Jurkat, Clone E6-1 (cell line): Measurements from ENCODE around the gene WBP1. TPM values are rescaled to one million over a fixed set of nuclear protein-coding genes. Genes with fewer than 3 reads are reported as not detected.
"Not testable (repeated sequence)": the region's sequence is repeated elsewhere in the genome, so short reads cannot be mapped to it uniquely, and the experiment has no call there.

Experiments used
- DNase-seq: peaks from one replicate; pipeline ENCODE4 v3.0.0-alpha.2; 2011; ENCODE audit warnings: low read depth, low spot score
- H3K4me3 ChIP-seq: 2 replicates; pipeline ENCODE4 v1.5.1; 2011; ENCODE audit warnings: mild to moderate bottlenecking, low read length, control low read depth, moderate library complexity
- polyA plus RNA-seq: library from polyadenylated mRNA; unstranded; fragments of >200 nt; gene quantifications from one replicate; pipeline ENCODE4 v1.2.1, GENCODE V29; 2012; ENCODE audit warnings: missing spikeins; ENCODE audit not compliant: insufficient read length, insufficient read depth

WBP1 gene
- polyA plus RNA-seq: 88.4 TPM

DNA sequence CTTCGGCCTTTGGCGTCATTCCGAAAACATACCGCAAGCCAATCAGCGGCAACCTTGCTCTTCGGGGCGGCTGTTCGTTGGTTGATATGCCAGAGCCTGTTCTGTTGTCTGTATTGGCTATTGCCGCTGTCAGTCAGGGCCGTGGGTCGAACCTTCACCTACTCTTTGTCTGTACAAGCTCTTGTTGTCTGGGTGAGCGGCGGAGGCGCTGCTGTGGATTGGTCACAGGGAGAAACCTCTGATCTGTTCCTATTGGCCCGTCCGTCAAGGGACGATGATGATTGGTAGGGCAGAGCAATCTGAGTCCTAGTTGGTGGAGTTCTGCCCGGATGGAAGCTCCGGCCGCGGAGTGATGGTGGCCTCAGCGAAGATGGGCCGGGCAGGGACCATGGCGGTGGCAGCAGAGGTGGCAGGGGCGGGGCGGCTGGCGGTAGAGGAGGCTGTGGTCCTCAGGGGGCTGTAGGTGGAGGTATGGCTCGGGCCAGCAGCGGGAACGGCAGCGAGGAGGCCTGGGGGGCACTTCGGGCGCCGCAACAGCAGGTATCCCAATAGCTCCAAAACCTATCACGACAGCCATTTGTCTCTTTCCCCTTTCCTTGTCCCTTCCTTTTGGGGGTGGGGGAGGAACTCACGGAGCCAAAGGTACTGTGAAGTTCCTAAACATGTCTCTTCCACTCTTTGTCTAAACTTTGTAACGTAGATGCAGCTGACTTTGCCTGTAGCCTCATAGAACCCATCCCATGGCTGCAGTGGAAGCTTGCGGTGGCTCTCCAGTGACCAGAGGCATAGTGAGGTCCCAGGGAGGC lies at the start of gene WBP1:
Gene WBP1 (plus strand): TSS at position 307 of the 806 bp plus-strand sequence. CDS start 165 bp downstream, at position 472.
- DNase-seq: peak; percentile 100
- peak within 1 kb of the TSS; percentile 84 for H3K4me3 ChIP-seq

DNA sequence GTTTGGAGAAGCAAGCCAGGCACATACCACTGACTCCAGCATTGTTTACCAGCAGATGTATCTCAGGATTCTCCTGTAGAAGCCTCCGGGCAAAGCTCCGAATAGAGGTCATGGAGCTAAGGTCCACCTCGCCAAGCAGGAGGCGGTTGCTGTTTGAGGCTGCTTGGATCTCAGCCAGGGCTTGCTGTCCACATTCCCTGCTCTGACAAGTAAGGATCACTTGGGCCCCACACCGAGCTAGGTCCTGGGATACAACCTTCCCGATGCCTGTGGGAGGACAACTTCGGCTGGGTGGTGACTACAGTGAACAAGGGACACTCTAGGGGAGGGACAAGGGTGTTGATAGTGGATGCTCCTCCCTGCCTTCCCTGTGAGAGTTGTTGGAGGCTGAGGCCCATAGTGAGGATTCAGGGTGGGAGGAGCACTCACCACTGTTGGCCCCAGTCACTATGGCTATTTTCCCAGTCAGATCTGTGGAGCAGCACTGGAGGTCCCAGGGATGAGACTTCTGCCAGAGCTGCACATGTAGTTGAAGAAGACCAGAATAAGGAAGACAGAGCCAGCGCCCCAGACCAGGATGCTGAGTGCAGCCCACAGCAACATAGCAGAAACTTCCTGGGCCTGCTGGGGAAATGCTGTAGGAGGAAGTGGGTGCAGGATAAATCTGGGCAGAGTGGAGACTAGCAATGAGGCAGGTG lies 45.1 kb upstream of the WBP1 start:
- no peak for DNase-seq
- H3K4me3 ChIP-seq: no peak overlapping the region

GRCh38 chr2:74414441-74414840 lies 43.8 kb upstream of the WBP1 start:
- DNase-seq: no peak
- H3K4me3 ChIP-seq: no peak overlapping the region

GRCh38 chr2:74414881-74415761 lies 43.1 kb upstream of the WBP1 start:
- H3K4me3 ChIP-seq: no peak overlapping the region
- DNase-seq: no peak

DNA sequence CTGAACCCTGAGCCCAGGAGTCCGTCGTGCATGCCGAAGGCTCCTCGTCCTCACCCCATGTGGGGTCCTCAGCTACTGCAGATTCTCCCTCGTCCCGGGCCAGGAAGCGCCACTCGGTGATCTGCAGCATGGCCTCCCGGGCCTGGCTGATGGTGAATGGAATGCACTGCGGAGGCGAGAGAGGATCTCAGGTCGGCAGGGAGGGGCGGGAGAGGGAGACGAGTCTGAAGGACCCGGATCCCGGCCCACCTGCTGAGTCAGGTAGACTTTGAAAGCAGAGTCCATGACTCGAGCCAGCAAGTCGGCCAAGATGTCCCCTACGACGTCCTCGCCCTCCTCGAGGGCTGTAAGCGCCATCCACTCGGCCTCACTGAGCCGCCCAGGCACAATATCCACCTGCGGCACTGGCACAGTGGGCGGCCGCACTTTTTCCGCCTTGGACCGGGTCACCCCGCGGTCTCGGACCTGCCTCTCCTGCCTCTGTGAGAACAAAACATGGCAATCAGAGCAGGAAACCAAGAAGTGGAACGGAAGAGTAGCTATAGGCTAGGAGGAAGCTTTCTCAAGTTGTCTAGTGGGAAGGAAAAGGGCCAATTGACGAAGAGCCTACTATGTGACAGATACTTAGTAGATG lies 42.4 kb upstream of the WBP1 start:
- DNase-seq: no peak
- no peak overlapping the region for H3K4me3 ChIP-seq

DNA sequence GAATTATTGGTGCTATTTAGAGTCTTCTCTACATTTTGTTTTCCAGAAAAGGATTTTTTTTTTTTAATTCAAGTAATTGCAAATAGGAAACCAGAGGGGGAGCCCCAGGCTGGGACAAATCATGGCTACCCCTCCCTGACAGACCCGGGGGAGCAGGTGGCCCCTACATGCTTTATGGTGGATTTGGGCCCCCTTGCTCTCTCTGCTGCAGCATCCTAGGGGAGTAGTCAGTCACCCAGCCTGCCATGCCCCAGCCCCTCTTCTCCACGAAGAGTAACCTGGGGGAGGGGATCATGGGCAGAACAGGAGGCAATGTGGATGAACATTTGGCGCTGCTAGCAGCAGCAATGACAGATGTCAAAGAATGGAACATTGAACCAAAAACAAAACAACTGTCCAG lies 41.5 kb upstream of the WBP1 start:
- DNase-seq: no peak
- H3K4me3 ChIP-seq: no peak overlapping the region

DNA sequence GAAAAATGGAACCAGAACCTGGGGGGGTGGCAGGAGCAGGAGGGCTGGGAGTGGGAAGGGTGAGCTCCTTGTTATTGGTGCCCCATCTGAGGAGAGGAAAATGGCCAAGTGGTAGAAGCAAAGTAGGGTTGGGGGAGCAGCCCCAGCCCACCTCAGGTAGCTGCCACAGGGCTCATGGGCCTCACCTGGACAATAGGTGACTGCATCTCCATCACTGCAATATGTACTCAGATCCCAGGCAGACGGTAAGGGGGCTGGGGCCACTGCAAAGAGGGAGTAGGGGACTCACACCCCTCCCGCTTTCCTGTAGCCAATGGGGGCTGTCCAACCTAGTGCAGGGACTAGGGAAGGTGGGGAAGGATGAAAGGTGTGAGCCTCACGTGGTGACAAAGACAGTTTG lies 41.0 kb upstream of the WBP1 start:
- no peak overlapping the region for H3K4me3 ChIP-seq
- DNase-seq: no peak

DNA sequence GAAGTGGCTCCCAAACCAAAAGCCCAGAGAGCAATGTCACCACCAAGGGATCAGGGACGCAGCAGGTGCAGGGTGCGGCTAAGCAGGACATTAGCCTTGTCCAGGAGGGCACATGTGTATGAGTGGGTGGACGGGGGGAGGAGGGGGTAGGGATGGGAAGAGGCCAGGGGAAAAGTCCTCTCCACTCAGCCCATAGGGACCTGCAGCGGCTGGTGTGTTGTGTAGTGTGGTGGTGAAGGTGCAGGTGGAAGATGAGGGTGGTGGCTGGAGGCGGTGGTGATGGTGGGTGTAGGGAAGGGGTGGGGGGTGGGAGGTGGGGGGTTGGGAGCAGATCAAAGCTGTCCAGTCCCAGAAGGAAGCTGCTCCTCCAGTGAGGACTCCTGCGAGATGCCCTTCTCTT lies 40.5 kb upstream of the WBP1 start:
- no peak overlapping the region for H3K4me3 ChIP-seq

DNA sequence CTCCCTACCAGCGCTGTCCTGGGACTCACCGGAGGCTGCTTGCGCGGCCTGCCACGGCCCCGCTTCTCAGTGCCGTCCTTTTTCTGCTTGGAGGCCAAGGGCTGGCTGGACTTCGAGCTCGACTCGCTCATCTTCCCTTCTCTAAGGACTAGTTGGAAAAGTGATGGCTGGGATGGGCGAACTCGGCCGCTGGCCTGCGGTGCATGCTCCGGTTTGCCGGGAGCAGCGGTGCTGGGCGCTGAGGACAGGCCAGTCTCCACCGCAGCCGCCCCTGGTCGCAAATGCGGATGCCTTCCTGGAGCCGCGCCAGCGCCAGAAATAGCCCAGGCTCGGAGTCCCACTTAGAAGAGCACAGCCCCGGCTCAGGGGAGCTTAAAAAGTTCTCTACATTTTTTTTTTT lies 39.9 kb upstream of the WBP1 start:
- DNase-seq: no peak
- H3K4me3 ChIP-seq: no peak overlapping the region

More for the DNA sequence above, 40.5 kb upstream of the WBP1 start:
- no peak for DNase-seq

DNA sequence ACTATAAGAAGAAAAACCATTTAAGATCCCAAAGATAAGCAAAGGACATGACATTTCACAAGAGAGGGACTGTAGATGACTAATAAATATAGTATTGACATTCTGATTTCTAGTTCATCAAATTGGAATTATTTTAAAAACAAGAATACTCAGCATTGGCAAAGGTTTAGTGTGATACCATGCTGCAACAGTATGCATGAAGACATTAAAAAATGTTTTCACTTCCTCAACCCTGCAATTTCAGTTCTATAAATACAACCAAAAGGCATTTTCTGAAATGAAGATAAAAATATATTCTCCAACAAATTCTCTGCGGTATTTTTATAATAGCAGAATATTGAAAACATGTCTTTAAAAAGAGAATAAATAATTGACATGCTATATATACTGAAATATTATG lies 38.9 kb upstream of the WBP1 start:
- no peak overlapping the region for H3K4me3 ChIP-seq
- DNase-seq: no peak

GRCh38 chr2:74420006-74420405 lies 38.2 kb upstream of the WBP1 start:
- DNase-seq: no peak
- no peak overlapping the region for H3K4me3 ChIP-seq

DNA sequence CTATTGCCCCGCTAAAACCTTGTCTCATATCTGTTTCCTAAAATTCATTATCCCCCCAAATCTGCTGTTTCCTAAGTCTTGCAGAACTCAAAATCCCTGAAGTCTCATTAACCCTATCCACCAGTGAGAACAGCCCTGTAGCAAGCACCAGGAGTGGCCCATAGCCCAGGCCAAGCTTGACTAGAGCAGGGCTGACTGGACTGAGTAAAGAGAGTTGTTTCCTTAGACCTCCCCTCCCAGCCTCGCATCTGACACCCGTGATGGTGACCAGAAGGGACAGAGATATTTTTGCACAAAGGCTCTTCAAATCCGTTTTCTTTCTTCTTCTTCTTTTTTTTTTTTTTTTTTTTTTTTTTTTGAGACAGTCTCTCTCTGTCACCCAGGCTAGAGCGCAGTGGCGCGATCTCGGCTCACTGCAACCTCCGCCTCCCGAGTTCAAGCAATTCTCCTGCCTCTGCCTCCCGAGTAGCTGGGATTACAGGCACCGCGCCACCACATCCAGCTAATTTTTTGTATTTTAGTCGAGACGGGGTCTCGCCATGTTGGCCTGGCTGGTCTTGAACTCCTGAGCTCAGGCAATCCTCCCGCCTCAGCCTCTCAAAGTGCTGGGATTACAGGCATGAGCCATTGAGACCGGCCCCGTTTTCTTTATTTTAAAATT lies 37.7 kb upstream of the WBP1 start:
- H3K4me3 ChIP-seq: peak overlapping the region; percentile 90
- DNase-seq: not testable (repeated sequence)

DNA sequence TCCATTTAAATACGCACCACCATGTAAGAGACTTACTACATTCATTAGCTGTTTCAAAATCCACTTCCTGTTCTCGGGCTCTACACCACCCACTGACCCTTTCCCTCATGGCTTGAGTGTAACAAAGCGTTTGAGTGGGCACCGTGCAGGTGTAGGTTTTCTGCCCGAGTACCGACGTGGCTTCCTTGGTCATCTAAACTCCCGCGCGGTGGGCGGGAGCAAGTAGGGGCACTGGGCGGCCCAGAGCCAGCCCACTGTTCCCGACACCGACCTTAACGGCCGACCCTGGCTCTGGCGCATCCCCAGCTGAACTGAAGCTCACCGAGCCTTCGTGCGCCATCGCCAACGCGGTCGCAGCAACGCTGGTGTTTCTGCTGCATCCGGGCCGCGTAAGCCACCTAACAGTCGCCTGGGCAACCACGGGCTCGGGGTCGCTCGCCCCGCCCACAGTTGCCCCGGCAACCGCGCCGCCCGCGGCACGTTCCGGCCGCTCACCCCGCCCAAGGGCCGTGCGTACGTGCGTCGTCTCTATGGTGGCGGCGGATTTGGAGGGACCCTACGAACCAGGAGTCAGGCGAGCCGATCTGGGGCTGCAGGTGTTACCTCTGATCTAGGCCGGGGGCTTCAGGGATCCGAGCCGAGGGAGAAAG lies 36.9 kb upstream of the WBP1 start, which contains the start of the genes C2orf81 and WDR54:
Gene C2orf81 (minus strand): TSS at position 399 of the 650 bp plus-strand sequence. CDS start 59 bp downstream, at position 340.
Gene WDR54 (plus strand): TSS at position 510 of the 650 bp plus-strand sequence. CDS start 424 bp downstream, outside the sequence.
- peak; percentile 89 for DNase-seq
- peak within 1 kb of the TSS; percentile 90 for H3K4me3 ChIP-seq

DNA sequence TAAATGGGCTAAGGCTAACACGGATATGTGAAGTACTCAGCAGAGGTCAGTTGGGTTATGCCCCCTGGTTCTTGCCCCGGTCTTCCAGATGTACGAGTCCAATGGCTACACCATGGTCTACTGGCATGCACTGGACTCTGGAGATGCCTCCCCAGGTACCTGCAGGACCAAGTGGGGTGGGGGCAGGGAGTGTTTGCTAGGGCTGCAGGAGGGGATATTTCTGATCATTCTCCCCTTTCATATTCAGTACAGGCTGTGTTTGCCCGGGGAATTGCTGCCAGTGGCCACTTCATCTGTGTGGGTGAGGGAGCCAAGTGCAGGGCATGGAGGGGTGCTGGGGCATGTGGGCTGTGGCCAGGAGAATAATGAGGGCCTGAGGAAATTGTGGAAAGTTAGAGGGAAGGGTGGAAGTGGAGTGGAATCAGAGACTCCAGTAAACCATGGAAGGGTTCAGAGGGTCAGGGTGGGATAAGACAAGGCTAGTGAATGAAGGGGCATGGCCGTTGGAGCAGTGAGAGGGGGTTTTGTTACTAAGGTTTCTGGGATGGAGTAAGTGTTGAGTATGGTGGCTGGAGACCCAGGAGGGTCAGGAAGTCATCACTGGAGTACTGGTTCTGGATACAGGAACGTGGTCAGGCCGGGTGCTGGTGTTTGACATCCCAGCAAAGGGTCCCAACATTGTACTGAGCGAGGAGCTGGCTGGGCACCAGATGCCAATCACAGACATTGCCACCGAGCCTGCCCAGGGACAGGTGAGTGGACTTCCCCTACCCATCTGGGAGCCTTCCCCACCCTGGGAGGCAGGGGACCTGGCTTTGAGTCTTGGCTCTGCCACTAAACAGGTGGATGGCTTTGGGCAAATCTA lies 34.8 kb upstream of the WBP1 start:
- no peak for DNase-seq
- no peak overlapping the region for H3K4me3 ChIP-seq

- no peak for DNase-seq
- no peak overlapping the region for H3K4me3 ChIP-seq
Observed at GRCh38 chr2:74424139-74424992, 33.9 kb upstream of the WBP1 start.

DNA sequence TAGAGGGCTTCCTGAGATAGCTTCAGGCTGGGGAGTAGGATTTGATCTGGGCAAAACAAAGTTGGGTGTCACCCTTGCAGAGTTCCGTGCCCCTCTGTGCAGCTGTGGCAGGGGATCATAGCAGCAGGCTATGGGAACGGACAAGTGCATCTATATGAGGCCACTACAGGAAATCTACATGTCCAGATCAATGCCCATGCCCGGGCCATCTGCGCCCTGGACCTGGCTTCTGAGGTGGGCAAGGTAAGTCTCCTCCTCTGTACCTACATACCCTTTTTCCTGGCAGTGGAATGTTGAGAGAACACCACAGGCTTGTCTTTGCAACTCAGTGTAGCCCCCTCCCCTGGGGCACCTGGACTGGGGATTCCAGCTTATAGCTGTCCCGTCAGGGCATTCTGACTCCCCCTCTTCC lies 33.2 kb upstream of the WBP1 start:
- no peak overlapping the region for H3K4me3 ChIP-seq
- DNase-seq: no peak
